HCT116 (cell line): ENCODE measurements around the gene TBX5. TPM values are rescaled to one million over a fixed set of nuclear protein-coding genes. Genes with fewer than 3 reads are reported as not detected.

Experiments
- ATAC-seq: fragments of 200-7000 bp; cut with Tn5 transposase; 2 replicates; pipeline ENCODE4 v1.9.1; 2020; ENCODE audit warnings: mild to moderate bottlenecking, moderate library complexity
- BruUV-seq: library from RNA; stranded (reverse); fragments of 400-500 nt; replicated peaks from 2 replicates; lab custom pipeline; 2021; lab: Mats Ljungman, UMichigan
- CTCF ChIA-PET: fragments of 300-600 bp; sonication (Branson Sonifier 250); formaldehyde crosslinking; loops from one replicate; lab custom pipeline; 2021; ENCODE audit warnings: antibody characterized with exemption; lab: Charles Lee
- POLR2A ChIA-PET: fragments of 300-600, 350-600 bp; sonication (Branson Sonifier 250); formaldehyde crosslinking; loops from one replicate; lab custom pipeline; 2021; ENCODE audit warnings: antibody characterized with exemption; lab: Charles Lee
- RAD21 ChIA-PET, 2 experiments: fragments of 300-600 bp; sonication (Branson Sonifier 250); formaldehyde crosslinking; loops; one replicate each; lab custom pipeline; 2023; ENCODE audit warnings: low total read pairs in 2 of 2; ENCODE audit not compliant: uncharacterized antibody in 2 of 2, unreplicated experiment in 2 of 2, low non-redundant PET in 1 of 2; lab: Charles Lee
- DNase-seq: peaks from one replicate; pipeline ENCODE4 v3.0.0-alpha.2; 2010; ENCODE audit warnings: low read depth, low spot score
- H2AFZ ChIP-seq: fragments of 200-600 bp; shearing (Covaris generic), sonication (generic); 2 replicates; pipeline ENCODE4 v1.6.1; 2017; ENCODE audit warnings: low read depth, mixed run types, mixed read lengths, antibody characterized with exemption, low read length; ENCODE audit not compliant: poor library complexity, severe bottlenecking
- H3K27ac ChIP-seq: 2 replicates; pipeline ENCODE4 v1.5.1; 2012; ENCODE audit warnings: low read depth, low read length
- H3K27me3 ChIP-seq: fragments of 200-600 bp; sonication (generic); 2 replicates; pipeline ENCODE4 v1.6.1; 2016; ENCODE audit warnings: mixed run types, low read length, mixed read lengths; ENCODE audit not compliant: insufficient read depth
- H3K36me3 ChIP-seq, 2 experiments: fragments of 200-500 bp in 1 of 2; fragments of 200-600 bp in 1 of 2; sonication (Bioruptor generic) in 1 of 2; sonication (generic) in 1 of 2; 2 replicates each; pipeline versions ENCODE4 v1.5.1 to v1.6.1; 2014 to 2016; ENCODE audit warnings: low read length in 2 of 2, inconsistent platforms in 1 of 2, mixed read lengths in 1 of 2, mixed run types in 1 of 2; ENCODE audit not compliant: insufficient read depth in 2 of 2, control insufficient read depth in 1 of 2
- H3K4me1 ChIP-seq, 2 experiments: fragments of 200-600 bp in 1 of 2; sonication (generic) in 1 of 2; 2 replicates each; pipeline versions ENCODE4 v1.5.1 to v1.6.1; 2012 to 2017; ENCODE audit warnings: low read length in 2 of 2, inconsistent platforms in 1 of 2, mild to moderate bottlenecking in 1 of 2, mixed read lengths in 1 of 2, mixed run types in 1 of 2, moderate library complexity in 1 of 2; ENCODE audit not compliant: insufficient read depth in 2 of 2, control insufficient read depth in 1 of 2
- H3K4me2 ChIP-seq: fragments of 200-600 bp; sonication (generic); 2 replicates; pipeline ENCODE4 v1.6.1; 2017; ENCODE audit warnings: mixed run types, low read length, mixed read lengths
- H3K4me3 ChIP-seq, 2 experiments: fragments of 200-600 bp in 1 of 2; sonication (generic) in 1 of 2; replicated peaks in 1 of 2; 2 replicates each; pipeline ENCODE4 v1.5.1; 2011 to 2016; ENCODE audit warnings: low read length in 2 of 2, control low read depth in 1 of 2, low read depth in 1 of 2, mild to moderate bottlenecking in 1 of 2, mixed read lengths in 1 of 2, mixed run types in 1 of 2
- H3K79me2 ChIP-seq: fragments of 200-600 bp; sonication (generic); 2 replicates; pipeline ENCODE4 v1.6.1; 2017; ENCODE audit warnings: mild to moderate bottlenecking, mixed run types, low read length, moderate library complexity, mixed read lengths; ENCODE audit not compliant: insufficient read depth
- H3K9ac ChIP-seq: fragments of 200-600 bp; sonication (generic); 2 replicates; pipeline ENCODE4 v1.6.1; 2016; ENCODE audit warnings: low read length, mixed read lengths
- H3K9me2 ChIP-seq: fragments of 200-600 bp; sonication (generic), shearing (Covaris generic); 2 replicates; pipeline ENCODE4 v1.6.1; 2017; ENCODE audit warnings: mixed run types, mild to moderate bottlenecking, moderate library complexity; ENCODE audit not compliant: insufficient read depth
- H3K9me3 ChIP-seq, 2 experiments: fragments of 200-500 bp in 1 of 2; fragments of 200-600 bp in 1 of 2; sonication (Bioruptor generic) in 1 of 2; sonication (generic) in 1 of 2; 2 replicates each; pipeline ENCODE4 v1.6.1; 2014 to 2017; ENCODE audit warnings: low read length in 2 of 2, mixed read lengths in 2 of 2, inconsistent platforms in 1 of 2, low read depth in 1 of 2, mild to moderate bottlenecking in 1 of 2, mixed run types in 1 of 2, moderate library complexity in 1 of 2; ENCODE audit not compliant: control insufficient read depth in 1 of 2, insufficient read depth in 1 of 2
- H4K20me1 ChIP-seq: fragments of 200-600 bp; sonication (generic), shearing (Covaris generic); 2 replicates; pipeline ENCODE4 v1.6.1; 2017; ENCODE audit warnings: mixed run types, mild to moderate bottlenecking, moderate library complexity; ENCODE audit not compliant: insufficient read depth
- ATF3 ChIP-seq: IDR thresholded peaks from 2 replicates; pipeline ENCODE4 v1.6.1; 2012
- CEBPB ChIP-seq: IDR thresholded peaks from 2 replicates; pipeline ENCODE4 v1.6.1; 2012; ENCODE audit warnings: low read depth
- EGR1 ChIP-seq: IDR thresholded peaks from 2 replicates; pipeline ENCODE4 v1.6.1; 2012; ENCODE audit warnings: low read depth
- EZH2 ChIP-seq: fragments of 200-600 bp; sonication (generic); IDR thresholded peaks from 2 replicates; pipeline ENCODE4 v1.6.1; 2017; ENCODE audit warnings: antibody characterized with exemption, mixed run types
- FOSL1 ChIP-seq: IDR thresholded peaks from 2 replicates; pipeline ENCODE4 v1.6.1; 2012; ENCODE audit warnings: low read depth
- POLR2A ChIP-seq: IDR thresholded peaks from 2 replicates; pipeline ENCODE4 v1.7.0; 2011; ENCODE audit warnings: borderline replicate concordance; ENCODE audit not compliant: insufficient read depth, insufficient read length; ENCODE audit errors: extremely low read depth
- POLR2AphosphoS5 ChIP-seq: IDR thresholded peaks from 2 replicates; pipeline ENCODE4 v1.6.1; 2011; ENCODE audit warnings: mild to moderate bottlenecking, low read depth, low read length, moderate library complexity
- SRF ChIP-seq: IDR thresholded peaks from 2 replicates; pipeline ENCODE4 v1.6.1; 2012; ENCODE audit warnings: low read depth
- YY1 ChIP-seq: IDR thresholded peaks from 2 replicates; pipeline ENCODE4 v1.6.1; 2011; ENCODE audit warnings: low read length, low read depth, moderate library complexity, mild to moderate bottlenecking; ENCODE audit not compliant: insufficient replicate concordance; ENCODE audit errors: extremely low read depth
- ZFX ChIP-seq: fragments of 450-650 bp; IDR thresholded peaks from 2 replicates; pipeline ENCODE4 v1.6.1; 2017
- intact Hi-C: fragments of 100-400 bp; cut with micrococcal nuclease; formaldehyde crosslinking; loops from 2 replicates; pipeline ENCODE4 v1.10.0; 2022
- total RNA-seq: library from RNA; stranded (reverse); gene quantifications from one replicate; pipeline ENCODE4 v1.2.1, GENCODE V29; 2021; ENCODE audit not compliant: unreplicated experiment
- TF ChIP-seq, protein P1 (sequence below): IDR thresholded peaks from 2 replicates; pipeline ENCODE4 v1.6.1; 2012; ENCODE audit warnings: low read depth

TBX5 gene
- total RNA-seq, 1 experiment from 2014 or later, result 0.10 TPM

DNA sequence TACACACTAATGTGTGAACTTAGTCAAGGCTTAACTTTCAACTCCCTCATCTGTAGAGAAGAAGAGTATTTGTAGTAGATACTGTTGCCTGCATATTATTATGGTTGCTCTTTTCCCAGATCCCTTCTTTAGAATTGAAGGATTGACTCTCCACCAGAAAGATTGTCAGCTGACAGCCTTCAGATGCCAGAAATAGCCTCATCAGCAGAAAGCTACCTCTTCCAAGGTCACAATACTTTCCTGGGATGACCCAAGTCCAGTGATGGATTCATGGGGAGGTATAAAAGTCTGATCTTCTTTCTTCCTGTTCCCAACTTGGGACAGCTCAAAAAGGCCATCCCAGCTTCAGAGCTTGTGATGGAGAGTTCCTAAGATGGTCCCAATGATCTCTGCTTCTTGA is 78.2 kb downstream of the TBX5 start:
- Histone ChIP-seq H3K9me3 (no peaks in the 10 kb centered on the region), H3K27me3 (peaks cover 10% of the 10 kb centered on the region; the same call in 1 of the 2 replicates), H3K4me1 (no peaks in the 10 kb centered on the region), H3K9me2 (no peaks in the 10 kb centered on the region), H3K79me2 (no peaks in the 10 kb centered on the region), H2AFZ (no peak overlapping the region), H3K4me3 (no peak overlapping the region), H4K20me1 (no peaks in the 10 kb centered on the region), H3K27ac (no peak overlapping the region), H3K9ac (no peak overlapping the region), H3K4me2 (no peak overlapping the region), H3K36me3 (no peaks in the 10 kb centered on the region)
- RAD21 ChIA-PET, result interaction anchor here in 1 of 2 experiments (0.6 kb wide), 1 partner anchor 172 kb away, joined by 5 read pairs; no protein-coding TSS in a partner anchor
- no peak for ATAC-seq
- no TSS peak for BruUV-seq
- intact Hi-C loops, result no loop called here
- DNase-seq, result no peak
- no peak for TF ChIP-seq POLR2A
- TF ChIP-seq EGR1, result no peak
- no peak for TF ChIP-seq CEBPB
- no peak for TF ChIP-seq YY1
- no peak for TF ChIP-seq ZFX
- no peak for TF ChIP-seq SRF
- no peak for TF ChIP-seq ATF3
- TF ChIP-seq EZH2, result no peak
- POLR2A ChIA-PET, result no interaction called here
- CTCF ChIA-PET, result no interaction called here

DNA sequence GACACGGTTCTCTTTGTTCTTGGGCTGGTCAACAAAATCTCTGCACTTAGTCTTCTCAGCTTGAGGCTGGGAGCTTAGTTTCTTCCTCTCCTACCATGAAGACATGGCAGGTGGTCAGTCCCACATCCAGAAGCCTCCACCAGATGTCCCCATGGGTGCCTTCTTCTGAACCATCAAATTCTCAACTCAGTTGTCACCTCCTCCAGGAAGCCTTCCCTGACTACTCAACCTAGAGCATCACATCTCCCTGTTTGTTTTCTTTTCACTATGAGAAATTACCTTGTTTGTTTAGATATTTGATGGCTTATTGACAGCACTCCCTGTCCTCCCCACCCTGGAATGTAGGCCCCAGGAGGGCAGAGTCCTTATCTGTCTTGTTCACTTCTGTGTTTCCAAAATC is 84.4 kb downstream of the TBX5 start:
- POLR2A ChIA-PET, result no interaction called here
- H2AFZ ChIP-seq, result no peak overlapping the region
- no peaks in the 10 kb centered on the region for H3K79me2 ChIP-seq
- H3K4me1 ChIP-seq, result peaks cover 0 to 6% of the 10 kb centered on the region in 2 experiments; a peak in 1 of 4 replicates
- H3K27me3 ChIP-seq, result peaks cover 25% of the 10 kb centered on the region
- intact Hi-C loops, result no loop called here
- no TSS peak for BruUV-seq
- TF ChIP-seq POLR2AphosphoS5 (no peak), SRF (no peak), YY1 (no peak), FOSL1 (no peak)
- TF ChIP-seq, protein P1, sequence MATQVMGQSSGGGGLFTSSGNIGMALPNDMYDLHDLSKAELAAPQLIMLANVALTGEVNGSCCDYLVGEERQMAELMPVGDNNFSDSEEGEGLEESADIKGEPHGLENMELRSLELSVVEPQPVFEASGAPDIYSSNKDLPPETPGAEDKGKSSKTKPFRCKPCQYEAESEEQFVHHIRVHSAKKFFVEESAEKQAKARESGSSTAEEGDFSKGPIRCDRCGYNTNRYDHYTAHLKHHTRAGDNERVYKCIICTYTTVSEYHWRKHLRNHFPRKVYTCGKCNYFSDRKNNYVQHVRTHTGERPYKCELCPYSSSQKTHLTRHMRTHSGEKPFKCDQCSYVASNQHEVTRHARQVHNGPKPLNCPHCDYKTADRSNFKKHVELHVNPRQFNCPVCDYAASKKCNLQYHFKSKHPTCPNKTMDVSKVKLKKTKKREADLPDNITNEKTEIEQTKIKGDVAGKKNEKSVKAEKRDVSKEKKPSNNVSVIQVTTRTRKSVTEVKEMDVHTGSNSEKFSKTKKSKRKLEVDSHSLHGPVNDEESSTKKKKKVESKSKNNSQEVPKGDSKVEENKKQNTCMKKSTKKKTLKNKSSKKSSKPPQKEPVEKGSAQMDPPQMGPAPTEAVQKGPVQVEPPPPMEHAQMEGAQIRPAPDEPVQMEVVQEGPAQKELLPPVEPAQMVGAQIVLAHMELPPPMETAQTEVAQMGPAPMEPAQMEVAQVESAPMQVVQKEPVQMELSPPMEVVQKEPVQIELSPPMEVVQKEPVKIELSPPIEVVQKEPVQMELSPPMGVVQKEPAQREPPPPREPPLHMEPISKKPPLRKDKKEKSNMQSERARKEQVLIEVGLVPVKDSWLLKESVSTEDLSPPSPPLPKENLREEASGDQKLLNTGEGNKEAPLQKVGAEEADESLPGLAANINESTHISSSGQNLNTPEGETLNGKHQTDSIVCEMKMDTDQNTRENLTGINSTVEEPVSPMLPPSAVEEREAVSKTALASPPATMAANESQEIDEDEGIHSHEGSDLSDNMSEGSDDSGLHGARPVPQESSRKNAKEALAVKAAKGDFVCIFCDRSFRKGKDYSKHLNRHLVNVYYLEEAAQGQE, result no peak
- no peak overlapping the region for H3K27ac ChIP-seq
- H3K4me3 ChIP-seq, result no peak overlapping the region
- CTCF ChIA-PET, result no interaction called here
- RAD21 ChIA-PET, result no interaction called here
- no peak overlapping the region for H3K4me2 ChIP-seq
- ATAC-seq (no peak), DNase-seq (no peak)
- H3K36me3 ChIP-seq, result no peaks in the 10 kb centered on the region
- no peaks in the 10 kb centered on the region for H3K9me2 ChIP-seq
- no peaks in the 10 kb centered on the region for H4K20me1 ChIP-seq
- H3K9ac ChIP-seq, result no peak overlapping the region
- H3K9me3 ChIP-seq, result no peaks in the 10 kb centered on the region
